DND-41 (cell line): ENCODE data around the gene FNDC8.

Experiments
- EZH2 ChIP-seq: IDR thresholded peaks from 3 replicates; pipeline ENCODE4 v1.6.1; 2012; ENCODE audit warnings: borderline replicate concordance, low read depth, mild to moderate bottlenecking, moderate library complexity, low read length, inconsistent platforms; ENCODE audit not compliant: severe bottlenecking
- TF ChIP-seq, protein P1 (sequence below): IDR thresholded peaks from 2 replicates; pipeline ENCODE4 v1.5.1; 2012; ENCODE audit warnings: borderline replicate concordance, low read length, moderate library complexity, mild to moderate bottlenecking; ENCODE audit not compliant: poor library complexity, severe bottlenecking; ENCODE audit errors: extremely low read depth

DNA sequence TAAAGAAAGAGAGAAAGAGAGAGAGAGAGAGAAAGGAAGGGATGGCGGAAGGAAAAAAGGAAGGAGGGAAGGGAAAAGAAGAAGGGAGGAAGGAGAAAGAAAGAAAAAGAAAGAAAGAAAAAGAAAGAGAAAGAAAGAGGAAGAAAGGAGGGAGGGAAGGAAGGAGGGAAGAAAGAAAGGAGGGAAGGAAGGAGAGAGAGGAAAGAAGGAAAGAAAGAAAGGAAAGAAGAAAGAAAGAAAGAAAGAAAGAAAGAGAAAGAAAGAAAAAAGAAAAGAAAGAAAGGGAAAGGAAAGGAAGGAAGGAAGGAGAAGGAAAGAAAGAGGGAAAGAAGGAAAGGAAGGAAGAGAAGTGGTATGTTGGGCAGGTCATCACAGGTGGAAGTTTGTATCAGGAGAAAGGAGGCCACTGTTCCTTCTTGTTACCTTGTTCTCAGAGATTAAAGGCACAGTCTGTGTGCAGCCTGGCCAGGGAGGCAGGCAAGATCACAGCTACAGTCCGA is 53.5 kb downstream of the FNDC8 start:
- TF ChIP-seq EZH2: no peak
- TF ChIP-seq, protein P1, sequence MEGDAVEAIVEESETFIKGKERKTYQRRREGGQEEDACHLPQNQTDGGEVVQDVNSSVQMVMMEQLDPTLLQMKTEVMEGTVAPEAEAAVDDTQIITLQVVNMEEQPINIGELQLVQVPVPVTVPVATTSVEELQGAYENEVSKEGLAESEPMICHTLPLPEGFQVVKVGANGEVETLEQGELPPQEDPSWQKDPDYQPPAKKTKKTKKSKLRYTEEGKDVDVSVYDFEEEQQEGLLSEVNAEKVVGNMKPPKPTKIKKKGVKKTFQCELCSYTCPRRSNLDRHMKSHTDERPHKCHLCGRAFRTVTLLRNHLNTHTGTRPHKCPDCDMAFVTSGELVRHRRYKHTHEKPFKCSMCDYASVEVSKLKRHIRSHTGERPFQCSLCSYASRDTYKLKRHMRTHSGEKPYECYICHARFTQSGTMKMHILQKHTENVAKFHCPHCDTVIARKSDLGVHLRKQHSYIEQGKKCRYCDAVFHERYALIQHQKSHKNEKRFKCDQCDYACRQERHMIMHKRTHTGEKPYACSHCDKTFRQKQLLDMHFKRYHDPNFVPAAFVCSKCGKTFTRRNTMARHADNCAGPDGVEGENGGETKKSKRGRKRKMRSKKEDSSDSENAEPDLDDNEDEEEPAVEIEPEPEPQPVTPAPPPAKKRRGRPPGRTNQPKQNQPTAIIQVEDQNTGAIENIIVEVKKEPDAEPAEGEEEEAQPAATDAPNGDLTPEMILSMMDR: no peak
